Measurements from ENCODE around the gene HEBP2.

- TF ChIP-seq CTCF (IDR thresholded peaks at IDR 0.05) (no peak), POLR2A (IDR thresholded peaks at IDR 0.05) (no peak)
These were observed 7.2 kb downstream of the HEBP2 start for GRCh38 chr6:138410972-138411880.

All from lower leg skin (tissue), 3 donors.